ENCODE measurements around the gene CFAP410. TPM values are rescaled to one million over a fixed set of nuclear protein-coding genes. Genes with fewer than 3 reads are reported as not detected.

CFAP410 gene
- total and polyA plus RNA-seq, 2 donors (not counting 3 experiments of a cell fraction or from before 2014, with no cell fraction given), result 7.2 to 12.2 TPM

GRCh38 chr21:44356636-44357035 is 17.4 kb upstream of the CFAP410 start:
- intact Hi-C loops (cut with micrococcal nuclease) (no loop called here), dilution Hi-C loops (cut with MboI; ENCODE audit: extremely low pct_ligation_motif_present, low sequenced_read_pairs) (no loop called here)

More at GRCh38 chr21:44356636-44357035, 17.4 kb upstream of the CFAP410 start:
- DNase-seq (ENCODE audit: low read depth, low spot score) (no peak), FAIRE-seq (no peak)
- H3K9me1 ChIP-seq (replicated peaks; ENCODE audit: control insufficient read depth, extremely low read depth, insufficient read depth, low read length), result no peaks in the 10 kb centered on the region
- TF ChIP-seq GATA2 (IDR thresholded peaks at IDR 0.05; ENCODE audit: insufficient read depth, insufficient read length, low read depth, low read length) (no peak), POLR2A (IDR thresholded peaks at IDR 0.05; ENCODE audit: low read depth, low read length) (no peak), MYC (IDR thresholded peaks at IDR 0.05; ENCODE audit: low read depth, low read length) (no peak), EZH2 (IDR thresholded peaks at IDR 0.05; ENCODE audit: borderline replicate concordance, low read depth, low read length, severe bottlenecking) (no peak), POLR2AphosphoS5 (IDR thresholded peaks at IDR 0.05; ENCODE audit: insufficient read depth, low read depth, low read length) (no peak), JUN (IDR thresholded peaks at IDR 0.05; ENCODE audit: borderline replicate concordance, insufficient read depth, insufficient read length, low read depth) (no peak), FOS (IDR thresholded peaks at IDR 0.05; ENCODE audit: borderline replicate concordance, insufficient read depth, low read length) (no peak)
- TF ChIP-seq, protein P1, sequence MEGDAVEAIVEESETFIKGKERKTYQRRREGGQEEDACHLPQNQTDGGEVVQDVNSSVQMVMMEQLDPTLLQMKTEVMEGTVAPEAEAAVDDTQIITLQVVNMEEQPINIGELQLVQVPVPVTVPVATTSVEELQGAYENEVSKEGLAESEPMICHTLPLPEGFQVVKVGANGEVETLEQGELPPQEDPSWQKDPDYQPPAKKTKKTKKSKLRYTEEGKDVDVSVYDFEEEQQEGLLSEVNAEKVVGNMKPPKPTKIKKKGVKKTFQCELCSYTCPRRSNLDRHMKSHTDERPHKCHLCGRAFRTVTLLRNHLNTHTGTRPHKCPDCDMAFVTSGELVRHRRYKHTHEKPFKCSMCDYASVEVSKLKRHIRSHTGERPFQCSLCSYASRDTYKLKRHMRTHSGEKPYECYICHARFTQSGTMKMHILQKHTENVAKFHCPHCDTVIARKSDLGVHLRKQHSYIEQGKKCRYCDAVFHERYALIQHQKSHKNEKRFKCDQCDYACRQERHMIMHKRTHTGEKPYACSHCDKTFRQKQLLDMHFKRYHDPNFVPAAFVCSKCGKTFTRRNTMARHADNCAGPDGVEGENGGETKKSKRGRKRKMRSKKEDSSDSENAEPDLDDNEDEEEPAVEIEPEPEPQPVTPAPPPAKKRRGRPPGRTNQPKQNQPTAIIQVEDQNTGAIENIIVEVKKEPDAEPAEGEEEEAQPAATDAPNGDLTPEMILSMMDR (IDR thresholded peaks at IDR 0.05; ENCODE audit: extremely low read depth in 1 of 2, insufficient read depth in 1 of 2, low read depth in 1 of 2, low read length in 2 of 2), result no peak
- TF ChIP-seq, protein P2, sequence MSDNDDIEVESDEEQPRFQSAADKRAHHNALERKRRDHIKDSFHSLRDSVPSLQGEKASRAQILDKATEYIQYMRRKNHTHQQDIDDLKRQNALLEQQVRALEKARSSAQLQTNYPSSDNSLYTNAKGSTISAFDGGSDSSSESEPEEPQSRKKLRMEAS (IDR thresholded peaks at IDR 0.05; ENCODE audit: insufficient read depth, insufficient read length), result no peak
- no peak overlapping the region for H2AFZ ChIP-seq (ENCODE audit: low read depth, low read length)
- POLR2A ChIA-PET, result no interaction called here
- CTCF ChIA-PET, result no interaction called here
- no peak overlapping the region for H3K9ac ChIP-seq (replicated peaks; ENCODE audit: extremely low read depth, insufficient read depth, low read length)
- H3K36me3 ChIP-seq (ENCODE audit: control insufficient read depth in 2 of 2, extremely low read depth in 1 of 2, insufficient read depth in 2 of 2, low read length in 2 of 2), result no peaks in the 10 kb centered on the region
- no peak overlapping the region for H3K27ac ChIP-seq (ENCODE audit: insufficient read depth, low read depth, low read length)
- no peaks in the 10 kb centered on the region for H3K4me1 ChIP-seq (ENCODE audit: control insufficient read depth, extremely low read depth, insufficient read depth, low read length)
- no peaks in the 10 kb centered on the region for H3K27me3 ChIP-seq (ENCODE audit: control insufficient read depth in 2 of 2, insufficient read depth in 2 of 2, low read length in 2 of 2)
- H3K79me2 ChIP-seq (ENCODE audit: control insufficient read depth, insufficient read depth, low read length), result no peaks in the 10 kb centered on the region
- no TSS peak for BruUV-seq (replicated peaks)
- H3K4me2 ChIP-seq (ENCODE audit: insufficient read depth, low read length), result no peak overlapping the region
- H3K9me3 ChIP-seq (replicated peaks; ENCODE audit: control insufficient read depth, insufficient read depth, low read length), result no peaks in the 10 kb centered on the region
- H3K4me3 ChIP-seq (replicated peaks in 1 of 3; ENCODE audit: insufficient read depth in 1 of 3, low read depth in 1 of 3, low read length in 3 of 3), result no peak overlapping the region
- H4K20me1 ChIP-seq (replicated peaks; ENCODE audit: control insufficient read depth, extremely low read depth, insufficient read depth, low read length), result no peaks in the 10 kb centered on the region

Data from endothelial cell of umbilical vein (primary cell).